Panc1 (cell line): Measurements from ENCODE around the gene PIAS1.

Experiments used
- POLR2AphosphoS5 ChIP-seq: IDR thresholded peaks from 2 replicates; pipeline ENCODE4 v1.6.1; 2012; ENCODE audit warnings: mild to moderate bottlenecking, low read depth, low read length, moderate library complexity
- SIN3A ChIP-seq: IDR thresholded peaks from 2 replicates; pipeline ENCODE4 v1.6.1; 2012; ENCODE audit warnings: low read depth, mild to moderate bottlenecking, low read length, moderate library complexity, borderline replicate concordance; ENCODE audit not compliant: insufficient read depth
- TCF7L2 ChIP-seq: IDR thresholded peaks from 2 replicates; pipeline ENCODE4 v1.6.1; 2011; ENCODE audit warnings: mild to moderate bottlenecking, low read depth, low read length, inconsistent platforms
- TF ChIP-seq, protein P1 (sequence below): fragments of 450-650 bp; IDR thresholded peaks from 2 replicates; pipeline ENCODE4 v1.5.1; 2017; ENCODE audit warnings: mild to moderate bottlenecking
- TF ChIP-seq, protein P2 (sequence below), 2 experiments: IDR thresholded peaks; 2 replicates each; pipeline ENCODE4 v1.6.1; 2011 to 2012; ENCODE audit warnings: low read depth in 2 of 2, control low read depth in 1 of 2, low read length in 1 of 2, mild to moderate bottlenecking in 1 of 2, moderate library complexity in 1 of 2; ENCODE audit not compliant: insufficient read depth in 1 of 2

DNA sequence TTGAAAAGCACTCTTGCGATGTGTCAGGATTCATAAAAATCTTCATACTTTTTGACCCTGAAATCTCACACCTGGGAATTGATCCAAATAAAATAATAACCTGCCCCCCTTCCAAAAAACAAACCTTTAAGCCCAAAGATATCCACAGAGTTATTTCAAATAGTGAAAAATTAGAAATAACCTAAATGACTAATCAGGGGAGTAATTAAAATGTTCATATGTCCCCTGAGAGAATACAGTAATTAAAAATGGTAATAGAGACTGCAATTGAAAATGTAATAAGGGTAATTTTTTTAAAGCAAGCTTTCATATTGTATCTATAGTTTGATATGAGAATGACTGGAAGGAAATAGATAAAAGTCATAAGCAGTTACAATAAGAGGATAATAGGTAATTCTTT is 83.0 kb downstream of the PIAS1 start:
- TF ChIP-seq, protein P1, sequence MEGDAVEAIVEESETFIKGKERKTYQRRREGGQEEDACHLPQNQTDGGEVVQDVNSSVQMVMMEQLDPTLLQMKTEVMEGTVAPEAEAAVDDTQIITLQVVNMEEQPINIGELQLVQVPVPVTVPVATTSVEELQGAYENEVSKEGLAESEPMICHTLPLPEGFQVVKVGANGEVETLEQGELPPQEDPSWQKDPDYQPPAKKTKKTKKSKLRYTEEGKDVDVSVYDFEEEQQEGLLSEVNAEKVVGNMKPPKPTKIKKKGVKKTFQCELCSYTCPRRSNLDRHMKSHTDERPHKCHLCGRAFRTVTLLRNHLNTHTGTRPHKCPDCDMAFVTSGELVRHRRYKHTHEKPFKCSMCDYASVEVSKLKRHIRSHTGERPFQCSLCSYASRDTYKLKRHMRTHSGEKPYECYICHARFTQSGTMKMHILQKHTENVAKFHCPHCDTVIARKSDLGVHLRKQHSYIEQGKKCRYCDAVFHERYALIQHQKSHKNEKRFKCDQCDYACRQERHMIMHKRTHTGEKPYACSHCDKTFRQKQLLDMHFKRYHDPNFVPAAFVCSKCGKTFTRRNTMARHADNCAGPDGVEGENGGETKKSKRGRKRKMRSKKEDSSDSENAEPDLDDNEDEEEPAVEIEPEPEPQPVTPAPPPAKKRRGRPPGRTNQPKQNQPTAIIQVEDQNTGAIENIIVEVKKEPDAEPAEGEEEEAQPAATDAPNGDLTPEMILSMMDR = no peak
- TF ChIP-seq, protein P2, sequence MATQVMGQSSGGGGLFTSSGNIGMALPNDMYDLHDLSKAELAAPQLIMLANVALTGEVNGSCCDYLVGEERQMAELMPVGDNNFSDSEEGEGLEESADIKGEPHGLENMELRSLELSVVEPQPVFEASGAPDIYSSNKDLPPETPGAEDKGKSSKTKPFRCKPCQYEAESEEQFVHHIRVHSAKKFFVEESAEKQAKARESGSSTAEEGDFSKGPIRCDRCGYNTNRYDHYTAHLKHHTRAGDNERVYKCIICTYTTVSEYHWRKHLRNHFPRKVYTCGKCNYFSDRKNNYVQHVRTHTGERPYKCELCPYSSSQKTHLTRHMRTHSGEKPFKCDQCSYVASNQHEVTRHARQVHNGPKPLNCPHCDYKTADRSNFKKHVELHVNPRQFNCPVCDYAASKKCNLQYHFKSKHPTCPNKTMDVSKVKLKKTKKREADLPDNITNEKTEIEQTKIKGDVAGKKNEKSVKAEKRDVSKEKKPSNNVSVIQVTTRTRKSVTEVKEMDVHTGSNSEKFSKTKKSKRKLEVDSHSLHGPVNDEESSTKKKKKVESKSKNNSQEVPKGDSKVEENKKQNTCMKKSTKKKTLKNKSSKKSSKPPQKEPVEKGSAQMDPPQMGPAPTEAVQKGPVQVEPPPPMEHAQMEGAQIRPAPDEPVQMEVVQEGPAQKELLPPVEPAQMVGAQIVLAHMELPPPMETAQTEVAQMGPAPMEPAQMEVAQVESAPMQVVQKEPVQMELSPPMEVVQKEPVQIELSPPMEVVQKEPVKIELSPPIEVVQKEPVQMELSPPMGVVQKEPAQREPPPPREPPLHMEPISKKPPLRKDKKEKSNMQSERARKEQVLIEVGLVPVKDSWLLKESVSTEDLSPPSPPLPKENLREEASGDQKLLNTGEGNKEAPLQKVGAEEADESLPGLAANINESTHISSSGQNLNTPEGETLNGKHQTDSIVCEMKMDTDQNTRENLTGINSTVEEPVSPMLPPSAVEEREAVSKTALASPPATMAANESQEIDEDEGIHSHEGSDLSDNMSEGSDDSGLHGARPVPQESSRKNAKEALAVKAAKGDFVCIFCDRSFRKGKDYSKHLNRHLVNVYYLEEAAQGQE (IDR thresholded peaks at IDR 0.05; ENCODE audit: insufficient read depth in 1 of 2, low read depth in 2 of 2, low read length in 1 of 2) = no peak
- TF ChIP-seq SIN3A (no peak), POLR2AphosphoS5 (no peak), TCF7L2 (no peak)
